ENCODE measurements around the gene ATP11A.

Gene ATP11A

DNA sequence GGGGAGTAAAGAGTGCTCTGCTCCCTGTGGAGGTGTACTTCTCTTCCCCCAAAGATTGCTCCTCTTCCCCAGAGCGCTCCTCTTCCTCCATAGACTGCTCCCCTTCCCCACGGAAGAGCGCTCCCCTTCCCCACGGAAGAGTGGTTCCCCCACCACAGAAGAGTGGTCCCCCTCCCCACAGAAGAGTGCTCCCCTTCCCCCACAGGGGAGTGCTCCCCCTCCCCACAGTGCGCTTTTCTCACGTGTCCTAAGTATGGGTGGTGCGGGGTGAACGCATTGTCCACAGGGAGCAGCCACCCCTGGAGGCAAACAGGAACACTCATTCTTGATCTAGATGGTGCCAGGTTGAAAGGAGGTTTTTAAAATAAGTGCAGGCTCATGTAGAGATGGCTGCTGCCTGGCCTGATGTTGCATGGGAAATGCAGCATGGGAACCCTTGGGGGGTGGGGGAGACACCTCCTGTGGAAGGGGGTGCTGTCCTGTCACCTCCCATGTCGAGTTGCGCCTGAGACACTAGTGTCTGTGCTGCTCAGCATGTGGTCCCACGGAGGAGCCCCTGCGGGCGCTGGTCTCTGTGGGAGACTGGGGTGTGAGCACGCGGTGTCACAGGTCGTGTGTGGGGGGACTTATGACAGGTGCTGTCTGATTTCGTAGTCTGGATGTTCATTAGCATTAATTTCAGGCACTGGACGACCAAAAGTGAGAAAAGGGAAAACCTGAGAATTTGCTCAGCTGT, 52.2 kb downstream of the ATP11A start:
- Mint-ChIP-seq H3K27ac (no peak overlapping the region), H3K4me3 (no peak overlapping the region), H3K9me3 (no peaks in the 10 kb centered on the region), H3K27me3 (no peaks in the 10 kb centered on the region), H3K4me1 (no peaks in the 10 kb centered on the region), H3K36me3 (ENCODE audit: low read depth) (no peaks in the 10 kb centered on the region)
- no peak for DNase-seq
- no peak for ATAC-seq

DNA sequence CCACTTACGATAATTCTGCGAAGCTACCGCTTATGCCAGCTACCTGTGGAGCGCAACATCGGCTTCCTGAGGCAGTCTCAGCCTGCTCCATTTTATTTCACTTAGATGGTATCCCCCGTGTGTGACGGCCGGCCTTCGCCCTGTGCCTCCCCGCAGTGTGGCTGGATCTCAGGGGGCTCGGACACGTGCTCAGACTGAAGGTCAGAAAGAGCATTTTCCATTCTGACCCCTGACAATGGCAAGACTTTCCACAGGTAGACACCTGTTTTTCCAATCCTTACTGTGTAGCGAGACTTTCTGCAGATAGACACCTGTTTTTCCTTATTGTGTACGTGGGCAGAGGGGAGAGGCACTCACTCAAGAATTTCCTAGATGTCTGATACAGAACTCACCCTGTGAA, 52.7 kb downstream of the ATP11A start:
- ATAC-seq (no peak), DNase-seq (no peak)
- Mint-ChIP-seq H3K4me1 (no peaks in the 10 kb centered on the region), H3K27me3 (no peaks in the 10 kb centered on the region), H3K27ac (no peak overlapping the region), H3K4me3 (no peak overlapping the region), H3K9me3 (no peaks in the 10 kb centered on the region), H3K36me3 (ENCODE audit: low read depth) (no peaks in the 10 kb centered on the region)

DNA sequence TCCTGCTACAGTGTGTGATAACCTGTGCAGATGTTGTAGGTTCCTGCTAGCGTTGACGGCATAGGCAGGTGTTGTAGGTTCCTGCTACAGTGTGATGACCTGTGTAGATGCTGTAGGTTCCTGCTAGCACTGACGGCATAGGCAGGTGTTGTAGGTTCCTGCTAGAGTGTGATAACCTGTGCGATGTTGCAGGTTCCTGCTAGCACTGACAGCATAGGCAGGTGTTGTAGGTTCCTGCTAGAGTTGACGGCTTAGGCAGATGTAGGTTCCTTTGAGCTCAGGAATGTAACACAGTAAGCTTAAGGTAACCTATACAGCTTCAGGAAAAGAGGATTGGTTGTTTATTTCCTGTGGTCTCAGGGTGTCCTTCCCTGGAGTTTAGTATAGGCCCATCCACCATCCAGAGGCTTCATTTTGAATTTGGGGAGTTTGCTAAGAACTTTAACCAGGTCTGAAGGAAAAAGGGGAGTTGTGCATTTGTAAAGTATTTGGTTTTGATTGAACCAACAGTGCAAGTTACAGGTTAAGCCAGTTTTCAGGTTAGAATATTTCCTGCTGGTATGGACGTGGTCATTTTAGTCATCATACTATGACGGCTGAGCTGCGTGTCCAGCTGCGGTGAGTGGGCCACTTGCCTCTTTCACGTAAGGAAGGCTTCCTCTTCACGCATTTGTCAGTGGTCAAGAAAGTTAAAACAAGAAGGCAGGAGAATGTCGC, 53.8 kb downstream of the ATP11A start:
- Mint-ChIP-seq H3K27me3 (no peaks in the 10 kb centered on the region), H3K4me1 (no peaks in the 10 kb centered on the region), H3K27ac (no peak overlapping the region), H3K36me3 (ENCODE audit: low read depth) (no peaks in the 10 kb centered on the region), H3K9me3 (no peaks in the 10 kb centered on the region), H3K4me3 (no peak overlapping the region)
- no peak for DNase-seq
- no peak for ATAC-seq

DNA sequence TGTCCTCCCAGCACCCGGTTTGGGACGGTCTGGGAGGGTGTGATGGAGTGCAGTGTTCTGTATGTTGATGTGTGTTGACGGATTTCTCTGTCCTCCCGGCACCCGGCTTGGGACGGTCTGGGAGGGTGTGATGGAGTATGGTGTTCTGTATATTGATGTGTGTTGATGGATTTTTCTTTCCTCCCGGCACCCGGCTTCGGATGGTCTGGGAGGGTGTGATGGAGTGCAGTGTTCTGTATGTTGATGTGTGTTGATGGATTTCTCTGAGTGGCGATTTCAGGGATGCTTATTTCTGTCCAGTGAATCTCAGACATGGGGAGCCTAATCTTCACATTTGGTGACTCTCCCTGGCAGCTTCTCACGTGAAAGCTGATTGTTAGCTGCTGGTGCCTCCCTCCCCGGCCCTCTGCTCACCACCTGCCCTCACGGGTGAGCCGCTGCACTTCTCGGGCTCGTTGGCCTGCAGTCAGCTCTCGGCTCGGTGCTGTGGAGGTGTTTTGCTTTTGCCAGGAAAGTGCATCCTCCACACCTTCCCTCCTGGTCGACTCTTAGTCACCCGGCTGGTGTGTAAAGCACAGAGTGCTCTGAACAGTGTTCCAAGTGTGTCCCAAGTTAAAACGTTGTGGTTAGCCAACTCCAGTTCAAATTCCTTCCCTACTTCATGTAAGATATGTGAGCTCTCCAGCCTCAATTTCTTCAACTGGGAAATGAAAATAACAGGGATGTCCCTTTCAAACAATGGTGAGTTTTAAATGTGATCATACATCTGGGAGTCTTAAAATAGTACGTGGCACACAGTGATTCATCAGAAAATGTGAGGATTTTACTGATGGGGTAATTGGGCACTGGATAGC, 54.6 kb downstream of the ATP11A start:
- ATAC-seq = no peak
- Mint-ChIP-seq H3K36me3 (ENCODE audit: low read depth) (no peaks in the 10 kb centered on the region), H3K4me1 (no peaks in the 10 kb centered on the region), H3K9me3 (no peaks in the 10 kb centered on the region), H3K27me3 (no peaks in the 10 kb centered on the region), H3K4me3 (no peak overlapping the region), H3K27ac (no peak overlapping the region)
- DNase-seq = no peak

DNA sequence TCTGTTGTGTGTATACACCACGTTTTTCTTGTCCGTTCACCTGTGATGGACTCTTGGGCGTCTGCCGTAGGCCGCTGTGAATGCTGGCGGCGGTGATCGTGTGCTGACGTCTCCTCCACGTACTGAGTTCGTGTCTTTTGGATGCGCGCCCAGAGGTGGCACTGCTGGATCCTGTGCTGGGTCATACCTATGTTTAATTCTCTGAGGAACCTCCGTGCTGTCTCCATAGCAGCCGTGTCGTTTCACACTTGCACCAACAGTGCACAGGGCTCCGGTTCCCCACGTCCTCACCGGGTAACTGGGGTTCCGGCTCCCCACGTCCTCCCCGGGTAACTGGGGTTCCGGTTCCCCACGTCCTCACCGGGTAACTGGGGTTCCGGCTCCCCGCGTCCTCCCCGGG, 56.2 kb downstream of the ATP11A start:
- H3K9me3 Mint-ChIP-seq = no peaks in the 10 kb centered on the region
- H3K27ac Mint-ChIP-seq = no peak overlapping the region
- no peaks in the 10 kb centered on the region for H3K36me3 Mint-ChIP-seq (ENCODE audit: low read depth)
- H3K4me3 Mint-ChIP-seq = no peak overlapping the region
- DNase-seq = no peak
- H3K27me3 Mint-ChIP-seq = no peaks in the 10 kb centered on the region
- ATAC-seq = no peak
- no peaks in the 10 kb centered on the region for H3K4me1 Mint-ChIP-seq

DNA sequence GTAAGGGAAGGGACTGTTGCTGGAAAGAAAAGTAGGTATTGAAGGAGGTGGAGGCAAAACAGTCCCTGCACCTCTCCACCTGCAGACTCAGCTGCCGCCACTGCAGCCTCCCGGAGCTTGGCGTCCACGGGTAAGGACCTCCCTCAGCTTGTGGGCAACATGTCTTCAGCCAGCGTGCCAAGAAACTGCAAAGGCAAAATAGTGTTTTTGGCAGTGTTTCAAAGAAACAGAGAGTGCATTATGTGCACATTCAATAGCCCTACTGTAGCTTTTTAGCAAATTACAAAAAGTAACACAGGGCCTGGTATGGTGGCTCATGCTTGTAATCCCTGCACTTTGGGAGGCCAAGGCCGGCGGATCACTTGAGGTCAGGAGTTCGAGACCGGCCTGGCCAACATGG, 57.4 kb downstream of the ATP11A start:
- H3K4me1 Mint-ChIP-seq = no peaks in the 10 kb centered on the region
- ATAC-seq = no peak
- DNase-seq = no peak
- H3K36me3 Mint-ChIP-seq (ENCODE audit: low read depth) = no peaks in the 10 kb centered on the region
- no peak overlapping the region for H3K27ac Mint-ChIP-seq
- no peak overlapping the region for H3K4me3 Mint-ChIP-seq
- no peaks in the 10 kb centered on the region for H3K27me3 Mint-ChIP-seq
- no peaks in the 10 kb centered on the region for H3K9me3 Mint-ChIP-seq

DNA sequence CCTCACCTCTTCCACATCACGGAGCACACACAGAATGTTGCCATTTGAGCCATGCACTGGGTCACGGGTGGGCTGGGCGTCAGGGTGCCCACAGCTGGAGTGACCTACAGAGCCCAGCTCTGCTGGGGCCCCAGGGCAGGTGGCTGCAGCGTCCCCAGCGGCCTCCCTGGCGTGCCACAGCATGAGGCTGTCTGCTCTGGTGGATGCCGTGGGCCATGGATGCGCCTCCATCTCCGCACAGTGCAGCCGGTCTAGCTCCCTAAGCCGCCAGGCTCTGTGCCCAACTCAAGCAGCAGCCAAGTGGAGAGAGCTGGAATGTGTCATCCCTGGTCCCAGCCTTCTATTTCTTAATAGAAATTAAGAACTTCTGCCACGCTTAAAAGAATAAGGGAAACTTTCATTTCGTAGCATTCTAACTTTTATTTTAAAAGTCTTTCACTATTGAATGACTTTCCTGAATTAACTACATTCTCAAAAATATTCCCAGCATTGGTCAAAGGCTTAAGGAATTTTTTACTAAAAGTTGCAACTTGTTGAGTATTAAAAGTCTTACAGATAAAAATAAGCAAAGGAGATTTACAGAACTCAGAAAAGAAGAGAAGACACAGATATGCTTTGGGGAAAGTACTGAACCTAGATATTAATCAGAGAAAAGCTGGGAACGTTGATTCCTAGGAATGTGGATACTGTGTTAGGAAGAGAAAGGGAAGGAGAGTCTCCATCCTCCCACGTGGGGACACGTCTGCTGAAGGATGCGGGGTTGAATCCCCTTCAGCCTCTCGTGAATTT, 59.3 kb downstream of the ATP11A start:
- Mint-ChIP-seq H3K27me3 (no peaks in the 10 kb centered on the region), H3K4me1 (peaks cover 15% of the 10 kb centered on the region), H3K4me3 (no peak overlapping the region), H3K9me3 (no peaks in the 10 kb centered on the region), H3K36me3 (ENCODE audit: low read depth) (no peaks in the 10 kb centered on the region), H3K27ac (no peak overlapping the region)
- ATAC-seq (no peak), DNase-seq (no peak)

DNA sequence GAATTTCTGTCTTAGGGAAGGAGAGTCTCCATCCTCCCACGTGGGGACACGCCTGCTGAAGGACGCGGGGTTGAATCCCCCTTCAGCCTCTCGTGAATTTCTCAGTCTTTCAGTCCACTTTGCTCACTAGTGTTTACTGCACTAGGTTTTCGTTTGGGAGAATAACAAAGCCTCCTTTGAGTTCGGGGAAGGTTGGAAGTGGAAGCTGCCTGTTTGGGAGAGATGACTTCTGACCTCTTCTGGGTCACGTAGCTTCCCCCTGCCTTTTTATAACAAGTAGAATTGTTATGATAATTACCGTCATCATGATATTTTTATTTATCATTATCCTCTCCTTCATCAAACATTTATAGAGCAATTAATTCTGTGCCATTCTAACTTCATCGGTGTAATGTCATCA, 60.7 kb downstream of the ATP11A start:
- Mint-ChIP-seq H3K36me3 (ENCODE audit: low read depth) (no peaks in the 10 kb centered on the region), H3K4me3 (no peak overlapping the region), H3K4me1 (peaks cover 16% of the 10 kb centered on the region), H3K27ac (no peak overlapping the region), H3K27me3 (no peaks in the 10 kb centered on the region), H3K9me3 (no peaks in the 10 kb centered on the region)
- ATAC-seq (no peak), DNase-seq (no peak)

DNA sequence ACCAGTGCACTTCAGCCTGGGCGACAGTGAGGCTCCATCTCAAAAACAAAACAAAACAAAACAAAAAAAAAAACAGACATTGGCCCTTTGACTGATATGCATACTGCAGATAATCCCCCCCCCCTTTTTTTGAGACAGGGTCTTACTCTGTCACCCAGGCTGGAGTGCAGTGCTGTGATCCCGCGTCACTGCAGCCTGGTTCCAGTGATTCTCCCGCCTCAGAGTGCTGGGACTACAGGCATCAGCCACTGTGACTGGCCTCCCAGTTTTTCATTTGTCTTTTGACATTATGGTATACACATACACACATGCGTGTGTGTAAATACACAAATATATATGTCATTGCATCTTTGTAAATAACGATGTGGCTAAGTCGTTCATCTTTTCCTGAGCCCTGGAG, 61.8 kb downstream of the ATP11A start:
- Mint-ChIP-seq H3K27me3 (no peaks in the 10 kb centered on the region), H3K4me3 (no peak overlapping the region), H3K36me3 (ENCODE audit: low read depth) (no peaks in the 10 kb centered on the region), H3K9me3 (no peaks in the 10 kb centered on the region), H3K4me1 (peaks cover 16% of the 10 kb centered on the region), H3K27ac (no peak overlapping the region)
- DNase-seq (no peak), ATAC-seq (no peak)

DNA sequence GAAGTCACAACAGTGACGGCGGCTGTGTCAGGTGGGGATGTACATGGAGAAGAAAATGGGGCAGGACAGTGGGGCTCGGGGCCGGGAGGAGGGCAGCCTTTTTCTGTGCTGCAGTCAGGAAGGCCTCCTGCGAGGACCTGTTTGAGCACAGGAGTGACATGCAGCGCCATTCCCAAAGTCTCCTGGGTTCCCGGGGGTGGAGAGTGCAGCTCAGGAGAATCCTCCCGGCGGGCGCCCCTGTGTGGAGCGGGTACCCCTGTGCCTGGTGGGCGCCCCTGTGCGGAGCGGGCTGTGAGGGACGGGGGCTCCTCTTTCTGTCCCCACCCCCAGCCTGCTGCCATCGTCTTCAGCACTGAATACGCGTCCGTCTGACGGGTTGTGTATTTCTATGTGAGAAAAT, 62.4 kb downstream of the ATP11A start:
- DNase-seq (no peak), ATAC-seq (no peak)
- Mint-ChIP-seq H3K4me3 (no peak overlapping the region), H3K36me3 (ENCODE audit: low read depth) (no peaks in the 10 kb centered on the region), H3K27me3 (no peaks in the 10 kb centered on the region), H3K4me1 (peaks cover 16% of the 10 kb centered on the region), H3K9me3 (no peaks in the 10 kb centered on the region), H3K27ac (no peak overlapping the region)

DNA sequence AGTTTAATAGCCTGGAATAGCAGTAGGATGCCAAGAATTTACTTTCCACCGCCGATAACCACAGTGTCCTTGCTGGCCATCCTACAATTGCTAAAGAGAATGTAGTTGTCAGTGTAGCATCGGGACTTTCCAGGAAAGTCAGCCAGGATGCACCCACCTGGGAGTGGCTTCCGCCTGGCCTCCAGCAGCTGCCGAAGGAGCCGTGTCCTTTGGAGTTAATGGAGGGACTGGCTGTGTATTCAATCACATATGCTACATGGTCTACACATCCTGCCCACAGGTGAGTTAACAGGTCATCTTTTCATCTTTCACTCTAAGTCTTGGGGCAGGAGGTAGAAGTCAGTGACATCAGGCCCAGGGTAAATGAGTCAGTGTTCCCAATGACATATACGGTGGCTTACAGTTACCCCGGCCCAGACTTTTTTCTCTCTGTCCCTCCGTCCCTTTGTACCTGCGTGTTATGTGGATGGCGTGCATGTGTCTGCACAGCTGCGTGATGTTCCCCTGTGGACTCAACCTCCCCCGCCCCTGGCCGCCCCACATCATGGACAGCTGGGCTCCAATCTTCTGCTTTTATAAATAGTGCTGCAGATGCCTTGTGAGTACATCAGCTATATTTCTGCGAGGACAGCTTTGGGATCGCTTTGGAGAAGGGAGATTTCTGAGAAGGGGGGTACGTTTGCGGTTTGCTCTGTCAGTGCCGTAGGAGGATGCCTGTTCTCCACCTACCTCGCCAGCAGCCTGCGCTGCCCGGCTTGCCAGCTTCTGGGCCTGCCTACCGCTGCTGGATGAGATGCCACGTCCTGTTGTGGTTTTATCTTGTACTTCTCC, 63.1 kb downstream of the ATP11A start:
- peak; percentile 23 for DNase-seq
- no peaks in the 10 kb centered on the region for H3K36me3 Mint-ChIP-seq (ENCODE audit: low read depth)
- no peaks in the 10 kb centered on the region for H3K27me3 Mint-ChIP-seq
- H3K4me3 Mint-ChIP-seq = no peak overlapping the region
- H3K9me3 Mint-ChIP-seq = no peaks in the 10 kb centered on the region
- H3K27ac Mint-ChIP-seq = peak overlapping the region; percentile 37
- peak; percentile 95 for ATAC-seq
- H3K4me1 Mint-ChIP-seq = peaks cover 16% of the 10 kb centered on the region

DNA sequence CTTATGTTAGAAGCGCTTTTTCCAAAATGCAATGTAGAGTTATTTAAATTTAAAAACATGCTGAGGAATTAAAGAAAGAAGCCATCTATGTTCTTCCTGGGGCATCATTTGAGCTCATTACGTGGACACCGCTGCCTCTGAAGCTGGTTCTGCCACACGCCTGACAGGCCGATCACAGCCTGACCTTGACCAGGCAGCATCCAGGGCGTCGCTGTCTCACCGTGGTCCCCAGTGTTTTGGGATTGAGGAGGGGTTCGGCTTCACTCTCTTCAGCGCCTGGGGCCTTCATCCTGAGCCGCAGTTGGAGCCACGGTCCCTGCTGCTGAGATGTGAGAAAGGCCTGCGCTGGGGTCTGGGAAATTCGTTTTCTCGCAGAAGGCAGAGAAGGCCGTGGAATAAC, 64.0 kb downstream of the ATP11A start:
- no peaks in the 10 kb centered on the region for H3K9me3 Mint-ChIP-seq
- no peak for ATAC-seq
- peaks cover 16% of the 10 kb centered on the region for H3K4me1 Mint-ChIP-seq
- no peak overlapping the region for H3K4me3 Mint-ChIP-seq
- H3K27ac Mint-ChIP-seq = no peak overlapping the region
- no peaks in the 10 kb centered on the region for H3K36me3 Mint-ChIP-seq (ENCODE audit: low read depth)
- no peak for DNase-seq
- H3K27me3 Mint-ChIP-seq = no peaks in the 10 kb centered on the region

DNA sequence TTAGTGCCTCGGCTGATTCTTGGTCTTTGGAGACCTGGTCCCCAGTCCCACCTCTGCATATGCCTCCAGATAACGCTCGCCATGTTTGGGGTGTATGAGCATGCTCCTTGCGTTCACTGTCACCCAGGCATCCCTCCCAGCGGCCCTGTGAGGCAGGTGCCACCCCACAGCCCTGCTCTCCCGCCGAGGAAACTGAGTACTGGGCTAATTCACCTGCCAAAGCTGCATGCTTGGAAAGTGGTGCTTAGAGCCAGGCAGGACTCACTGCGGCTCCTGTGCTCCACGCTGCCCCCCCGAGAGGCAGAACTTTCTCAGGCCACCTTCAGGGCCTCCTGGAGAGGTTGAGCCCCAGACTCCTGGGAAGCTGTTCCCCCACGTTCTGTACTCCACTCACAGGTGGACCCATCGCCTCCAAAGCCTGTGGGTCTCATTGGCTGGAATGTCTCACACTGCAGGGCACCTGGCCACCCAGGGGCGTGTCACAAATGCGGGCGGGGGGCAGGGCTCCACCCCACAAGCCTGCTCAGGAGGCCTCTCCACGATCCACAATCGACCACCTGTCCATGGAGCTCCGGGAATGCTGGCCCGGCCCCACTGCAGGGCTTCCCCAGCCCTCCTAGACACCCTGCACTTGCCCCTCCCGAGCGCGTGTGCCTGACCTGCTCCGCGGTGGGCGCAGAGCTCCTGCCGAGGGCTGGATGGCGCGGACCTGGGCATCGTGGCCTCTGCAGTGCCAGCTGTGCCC, 64.6 kb downstream of the ATP11A start:
- H3K4me1 Mint-ChIP-seq = peaks cover 16% of the 10 kb centered on the region
- no peaks in the 10 kb centered on the region for H3K9me3 Mint-ChIP-seq
- no peaks in the 10 kb centered on the region for H3K27me3 Mint-ChIP-seq
- no peak for ATAC-seq
- no peak overlapping the region for H3K4me3 Mint-ChIP-seq
- no peak overlapping the region for H3K27ac Mint-ChIP-seq
- H3K36me3 Mint-ChIP-seq (ENCODE audit: low read depth) = no peaks in the 10 kb centered on the region
- DNase-seq = no peak
